HS-27A (cell line): ENCODE data around the gene TSPOAP1.

ENCODE experiments used
- DNase-seq: peaks from one replicate; pipeline ENCODE4 v3.0.0-alpha.2; 2012; ENCODE audit warnings: low read depth, missing footprints

Gene TSPOAP1

DNA sequence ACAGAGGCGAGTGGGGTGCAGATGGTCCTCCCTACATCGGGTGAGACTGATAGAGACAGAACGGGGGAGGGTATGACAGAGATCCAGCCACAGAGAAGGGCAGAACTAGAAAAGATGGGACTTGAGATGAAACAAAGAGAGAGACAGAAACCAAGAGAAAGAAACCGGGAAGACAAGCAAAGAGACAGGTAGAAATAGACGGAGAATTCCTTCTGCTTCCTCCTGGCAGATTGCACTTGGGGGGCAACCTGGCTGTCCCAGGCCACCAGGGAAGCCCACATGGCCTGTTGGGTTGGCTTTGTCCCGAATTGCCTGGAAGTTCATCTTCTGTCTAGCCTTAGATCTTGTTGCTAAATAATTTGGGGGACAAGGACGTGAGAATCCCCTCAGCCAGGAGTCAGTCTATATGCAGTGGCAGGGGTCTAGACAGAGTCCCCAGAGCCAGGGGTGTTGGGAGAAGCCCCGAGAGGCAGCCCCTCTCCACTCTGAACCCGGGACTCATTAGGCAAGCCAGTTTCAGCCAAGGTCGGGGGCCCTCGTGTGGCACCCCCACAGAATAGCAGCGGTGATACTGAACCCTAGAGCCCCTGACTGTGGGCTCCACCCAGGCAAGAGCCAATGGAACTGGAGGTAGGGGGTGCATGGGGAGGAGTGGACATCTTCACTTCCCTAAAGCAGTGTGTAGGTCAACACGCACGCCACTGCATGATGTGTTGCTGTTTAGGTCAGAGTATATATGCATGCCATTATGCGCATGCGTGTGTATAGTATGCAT lies 627 bp upstream of the TSPOAP1 start:
- DNase-seq, result no peak

DNA sequence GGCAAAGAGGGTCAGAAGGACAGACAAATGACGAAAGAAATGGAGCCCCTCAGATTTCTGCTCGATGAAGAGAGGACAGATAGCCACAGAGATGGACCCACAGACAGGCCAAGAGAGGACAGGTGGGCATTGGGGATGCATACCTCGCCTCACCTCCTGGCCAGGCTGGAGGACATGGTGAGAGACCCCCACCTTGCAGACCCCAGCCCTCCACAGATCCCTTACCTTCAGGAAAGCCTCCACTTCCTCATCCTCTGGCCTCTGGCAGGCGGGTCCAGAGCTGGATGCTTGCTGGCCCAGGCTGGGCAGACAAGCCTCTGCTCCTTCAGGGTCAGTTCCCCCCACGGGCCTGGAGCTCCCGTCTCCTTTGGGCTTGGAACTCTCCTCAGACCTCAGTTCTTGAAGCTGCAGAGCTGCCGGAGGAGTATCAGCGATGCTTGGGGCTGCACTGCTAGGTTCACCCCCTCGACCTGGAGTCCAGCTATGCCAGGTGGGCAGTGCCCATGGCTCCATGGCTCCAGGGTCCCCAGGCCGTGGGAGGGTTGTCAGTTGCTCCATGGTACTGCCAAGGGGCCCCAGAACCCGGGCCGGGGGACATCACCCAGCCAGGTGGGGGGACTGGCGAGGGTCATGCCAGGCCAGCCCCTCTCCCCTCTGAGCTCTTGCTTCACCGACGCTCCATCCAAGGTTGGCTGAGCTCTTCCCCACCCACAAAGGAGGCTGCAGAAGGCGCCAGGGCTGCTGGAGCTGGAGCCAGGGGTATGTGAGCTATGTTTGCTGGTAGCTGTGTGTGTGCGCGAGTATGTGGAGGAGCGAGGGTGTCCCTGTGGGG lies 1.0 kb downstream of the TSPOAP1 start:
- no peak for DNase-seq

GRCh38 chr17:58326609-58327362 lies 1.8 kb downstream of the TSPOAP1 start:
- no peak for DNase-seq

GRCh38 chr17:58325976-58326468 lies 2.6 kb downstream of the TSPOAP1 start:
- no peak for DNase-seq

- DNase-seq, result no peak
Measured at GRCh38 chr17:58325289-58325726, 3.3 kb downstream of the TSPOAP1 start.

GRCh38 chr17:58324409-58325288 lies 3.9 kb downstream of the TSPOAP1 start:
- DNase-seq, result no peak

- DNase-seq, result no peak
Measured at GRCh38 chr17:58324056-58324408, 4.6 kb downstream of the TSPOAP1 start.

- DNase-seq, result no peak
Measured at GRCh38 chr17:58323366-58324055, 5.1 kb downstream of the TSPOAP1 start.

GRCh38 chr17:58322581-58323185 lies 5.9 kb downstream of the TSPOAP1 start:
- DNase-seq, result no peak

- no peak for DNase-seq
Measured at GRCh38 chr17:58321571-58322525, 6.7 kb downstream of the TSPOAP1 start.

GRCh38 chr17:58320570-58321323 lies 7.8 kb downstream of the TSPOAP1 start:
- DNase-seq, result no peak

GRCh38 chr17:58320163-58320558 lies 8.4 kb downstream of the TSPOAP1 start:
- no peak for DNase-seq

GRCh38 chr17:58319173-58320162 lies 9.1 kb downstream of the TSPOAP1 start:
- DNase-seq, result no peak

GRCh38 chr17:58318627-58319172 lies 9.9 kb downstream of the TSPOAP1 start:
- no peak for DNase-seq

DNA sequence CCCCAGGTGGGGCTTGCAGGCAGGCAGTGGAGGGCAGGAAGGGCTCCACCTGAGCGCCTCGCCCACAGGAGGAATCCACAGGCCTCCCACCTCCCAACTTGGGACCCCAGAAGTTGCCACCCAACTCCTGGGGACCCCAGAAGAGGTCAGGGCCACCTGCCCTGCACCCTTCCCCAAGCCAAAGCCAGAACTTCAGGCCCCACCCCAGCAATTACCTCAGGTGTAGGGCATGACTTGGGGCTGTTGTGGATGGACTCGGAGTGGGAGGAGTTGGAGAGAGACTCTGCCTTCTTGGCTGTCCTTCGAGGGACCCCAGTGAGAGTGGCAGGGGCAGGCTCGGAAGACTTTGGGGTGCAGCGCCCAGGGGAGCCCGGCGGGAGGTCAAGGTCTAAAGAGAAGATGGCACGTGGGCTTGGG lies 10.5 kb downstream of the TSPOAP1 start:
- DNase-seq, result no peak

DNA sequence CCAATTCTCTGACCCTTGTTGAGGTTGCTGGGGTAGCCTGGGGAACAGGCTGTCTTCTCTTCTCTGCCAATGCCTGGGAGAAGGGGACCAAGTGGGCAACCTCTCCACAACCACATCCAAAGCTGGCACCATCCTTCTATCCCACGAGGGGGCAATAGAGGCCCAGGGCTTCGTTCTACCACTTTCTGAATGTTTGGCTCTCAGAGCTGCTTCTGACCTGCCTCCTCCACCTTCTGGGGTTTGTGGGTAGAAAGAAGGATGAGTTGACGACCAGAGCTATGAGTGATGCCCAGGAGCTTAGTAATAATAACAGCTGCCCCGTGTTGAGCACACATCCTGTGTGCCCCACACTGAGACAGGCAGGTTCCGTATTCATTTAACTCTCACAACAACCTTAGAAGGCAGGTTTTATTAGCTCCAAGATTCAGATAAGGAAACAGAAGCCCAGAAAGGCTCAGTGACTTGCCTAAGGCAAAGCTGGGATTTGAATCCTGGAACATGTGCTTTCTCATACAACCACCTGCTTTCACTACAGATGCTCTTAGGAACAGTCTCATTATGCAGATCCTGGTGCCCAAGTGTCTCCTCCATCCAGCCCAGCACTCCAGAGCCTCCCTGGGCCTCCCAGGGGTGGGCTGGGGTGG lies 11.1 kb downstream of the TSPOAP1 start:
- DNase-seq, result peak; percentile 55
